ENCODE measurements around the gene RETREG1.

- TF ChIP-seq CTCF (IDR thresholded peaks at IDR 0.05; ENCODE audit: borderline replicate concordance, extremely low read depth, low read length, poor library complexity, severe bottlenecking), result no peak
- TF ChIP-seq EZH2 (IDR thresholded peaks at IDR 0.05; ENCODE audit: borderline replicate concordance, low read depth, low read length, severe bottlenecking), result no peak
Measured at GRCh38 chr5:16612007-16612406, 4.8 kb downstream of the RETREG1 start.
